ENCODE results near the gene NKIRAS1. TPM values are rescaled to one million over a fixed set of nuclear protein-coding genes. Genes with fewer than 3 reads are reported as not detected.

NKIRAS1 gene
- total and polyA plus RNA-seq, 2 of the 8 experiments (the other 6 are each of a cell fraction or from before 2014, with no cell fraction given) = 3.4 to 7.0 TPM

GRCh38 chr3:23876923-23877322, 39.9 kb downstream of the NKIRAS1 start:
- no peak overlapping the region for H2BK15ac ChIP-seq (ENCODE audit: low read length)
- H2BK12ac ChIP-seq (ENCODE audit: low read depth, low read length) = no peak overlapping the region
- no peak overlapping the region for H2BK20ac ChIP-seq (ENCODE audit: low read length)
- DNase-seq (ENCODE audit: low read depth in 1 of 2, low spot score in 2 of 2) (no peak), FAIRE-seq (no peak)
- no peak overlapping the region for H2AFZ ChIP-seq (ENCODE audit: low read length)
- no peaks in the 10 kb centered on the region for H3K27me3 ChIP-seq (replicated peaks in 1 of 4; ENCODE audit: control insufficient read depth in 3 of 4, extremely low read depth in 1 of 4, insufficient read depth in 3 of 4, low read length in 3 of 4)
- H3K9me3 ChIP-seq (ENCODE audit: insufficient read depth in 2 of 2, low read depth in 1 of 2, low read length in 1 of 2) = peaks cover 9 to 12% of the 10 kb centered on the region in 2 experiments; a peak in 3 of 4 replicates
- H3K79me1 ChIP-seq (ENCODE audit: low read depth, low read length) = peaks cover 2% of the 10 kb centered on the region; the same call in 1 of the 2 replicates
- H4K5ac ChIP-seq (ENCODE audit: insufficient read length, low read depth, low read length) = no peak overlapping the region
- H3K23me2 ChIP-seq (ENCODE audit: low read depth, low read length) = no peaks in the 10 kb centered on the region
- H4K91ac ChIP-seq (replicated peaks; ENCODE audit: insufficient read length, low read length) = no peak overlapping the region
- no peak overlapping the region for H3K18ac ChIP-seq (ENCODE audit: extremely low read depth, low read length)
- H3K4me3 ChIP-seq (ENCODE audit: extremely low read depth in 1 of 4, insufficient read depth in 2 of 4, low read depth in 3 of 4, low read length in 4 of 4) = no peak overlapping the region
- peaks cover 0 to 23% (median 8%) of the 10 kb centered on the region in 4 experiments; a peak in 6 of 8 replicates for H3K36me3 ChIP-seq (ENCODE audit: control insufficient read depth in 2 of 4, insufficient read depth in 4 of 4, low read length in 3 of 4)
- TF ChIP-seq RFX5 (IDR thresholded peaks at IDR 0.05; ENCODE audit: borderline replicate concordance, low read depth, low read length) (no peak), HDAC2 (IDR thresholded peaks at IDR 0.05; ENCODE audit: borderline replicate concordance in 1 of 2, low read depth in 2 of 2, low read length in 2 of 2) (no peak), FOSL1 (IDR thresholded peaks at IDR 0.05; ENCODE audit: insufficient read depth, low read depth, low read length) (no peak), SRF (IDR thresholded peaks at IDR 0.05; ENCODE audit: low read depth, low read length) (no peak), CTBP2 (IDR thresholded peaks at IDR 0.05; ENCODE audit: borderline replicate concordance, insufficient read depth, insufficient read length, low read length) (no peak), TCF12 (IDR thresholded peaks at IDR 0.05; ENCODE audit: low read depth, low read length) (no peak), GABPA (IDR thresholded peaks at IDR 0.05; ENCODE audit: borderline replicate concordance, insufficient read depth, low read length) (no peak), JUN (IDR thresholded peaks at IDR 0.05; ENCODE audit: low read depth, low read length) (no peak)
- H3K4ac ChIP-seq (replicated peaks; ENCODE audit: insufficient read length, low read depth, low read length) = no peak overlapping the region
- H4K20me1 ChIP-seq (replicated peaks in 1 of 2; ENCODE audit: control insufficient read depth in 1 of 2, insufficient read depth in 2 of 2, low read length in 2 of 2) = peaks cover 0 to 10% of the 10 kb centered on the region in 2 experiments
- POLR2A ChIA-PET (ENCODE audit: partially characterized antibody) = interaction anchor here (0.6 to 3.3 kb wide), 4 partner anchors 11 to 40 kb away, joined by 3 to 14 read pairs (median 4); partner anchors contain the start of genes NKIRAS1 and RPL15
- H3K4me1 ChIP-seq (replicated peaks in 1 of 4; ENCODE audit: control insufficient read depth in 3 of 4, insufficient read depth in 4 of 4, low read length in 3 of 4) = no peaks in the 10 kb centered on the region; a peak in 2 of 7 replicates
- H3K23ac ChIP-seq (ENCODE audit: insufficient read length) = no peak overlapping the region
- WGBS, 2 experiments (ENCODE audit: extremely low coverage in 1 of 2, insufficient coverage in 1 of 2, insufficient read length in 1 of 2, insufficient replicate concordance in 2 of 2, low coverage in 1 of 2, low lambda C conversion rate in 2 of 2, missing lambda C conversion rate in 1 of 2) = 97% methylated on average over 2 of the region's 2 CpGs; no CpG with 5 or more reads in 1 of the 2 experiments
- no peak overlapping the region for H2BK5ac ChIP-seq (ENCODE audit: low read depth, low read length)
- no peak overlapping the region for H3K14ac ChIP-seq (ENCODE audit: insufficient read length)
- H3K56ac ChIP-seq (replicated peaks; ENCODE audit: insufficient read length, low read depth, low read length) = no peak overlapping the region
- no peak overlapping the region for H2BK120ac ChIP-seq (replicated peaks; ENCODE audit: low read depth, low read length)
- H3K79me2 ChIP-seq (ENCODE audit: control insufficient read depth in 1 of 2, insufficient read depth in 2 of 2, low read length in 2 of 2) = peaks cover 3 to 72% of the 10 kb centered on the region in 2 experiments
- H3K4me2 ChIP-seq (ENCODE audit: insufficient read depth in 1 of 2, low read depth in 2 of 2, low read length in 2 of 2) = no peak overlapping the region
- H3K27ac ChIP-seq (ENCODE audit: low read depth, low read length) = no peak overlapping the region
- H4K8ac ChIP-seq (ENCODE audit: extremely low read depth, insufficient read depth, low read length) = no peak overlapping the region
- H3K9ac ChIP-seq (replicated peaks in 1 of 4; ENCODE audit: extremely low read depth in 1 of 4, low read depth in 3 of 4, low read length in 3 of 4) = no peak overlapping the region
- CTCF ChIA-PET (ENCODE audit: partially characterized antibody) = interaction anchor here (1.0 to 5.5 kb wide), 4 partner anchors 11 to 42 kb away, joined by 3 to 34 read pairs (median 5); no protein-coding TSS in a partner anchor
- H2AK5ac ChIP-seq (ENCODE audit: low read depth, low read length) = no peak overlapping the region

Measured in H1 (cell line).